ENCODE results near the gene MACROD1. TPM values are rescaled to one million over a fixed set of nuclear protein-coding genes. Genes with fewer than 3 reads are reported as not detected.
A peak's percentile ranks its signal among the peaks of the same experiment; 100 is the strongest.

MACROD1 gene
- total RNA-seq, 1 donor, result 17.7 TPM

- DNase-seq (ENCODE audit: insufficient read length, low spot score, missing footprints), result peak; percentile 99
- no peaks in the 10 kb centered on the region for H3K79me2 ChIP-seq (ENCODE audit: insufficient read depth, low read length)
- H2AFZ ChIP-seq (ENCODE audit: low read length), result peak overlapping the region; percentile 76
- peaks cover 4% of the 10 kb centered on the region for H3K4me1 ChIP-seq (ENCODE audit: insufficient read depth, low read length)
- H3K27me3 ChIP-seq (ENCODE audit: insufficient read depth, low read length), result no peaks in the 10 kb centered on the region
- H4K20me1 ChIP-seq (ENCODE audit: insufficient read depth, low read length), result peaks cover 22% of the 10 kb centered on the region
- no peaks in the 10 kb centered on the region for H3K36me3 ChIP-seq (ENCODE audit: insufficient read depth, low read length)
- peak overlapping the region; percentile 69 for H3K4me2 ChIP-seq (ENCODE audit: insufficient read depth, low read length)
- no peaks in the 10 kb centered on the region for H3K9me3 ChIP-seq (ENCODE audit: low read depth, low read length)
- H3K27ac ChIP-seq (ENCODE audit: low read depth, low read length), result no peak overlapping the region
- peak overlapping the region; percentile 54 for H3K4me3 ChIP-seq (ENCODE audit: insufficient read depth, low read length)
- peak; percentile 92 for TF ChIP-seq CTCF (IDR thresholded peaks at IDR 0.05; ENCODE audit: extremely low read depth, low read depth, low read length)
Measured at GRCh38 chr11:64152841-64153691, 12.8 kb downstream of the MACROD1 start.

- Histone ChIP-seq H3K4me3 (ENCODE audit: insufficient read depth, low read length) (no peak overlapping the region), H4K20me1 (ENCODE audit: insufficient read depth, low read length) (peaks cover 21% of the 10 kb centered on the region), H3K4me1 (ENCODE audit: insufficient read depth, low read length) (peaks cover 4% of the 10 kb centered on the region), H2AFZ (ENCODE audit: low read length) (no peak overlapping the region), H3K79me2 (ENCODE audit: insufficient read depth, low read length) (no peaks in the 10 kb centered on the region), H3K9me3 (ENCODE audit: low read depth, low read length) (no peaks in the 10 kb centered on the region), H3K4me2 (ENCODE audit: insufficient read depth, low read length) (no peak overlapping the region), H3K27me3 (ENCODE audit: insufficient read depth, low read length) (no peaks in the 10 kb centered on the region), H3K27ac (ENCODE audit: low read depth, low read length) (no peak overlapping the region), H3K36me3 (ENCODE audit: insufficient read depth, low read length) (no peaks in the 10 kb centered on the region)
- no peak for TF ChIP-seq CTCF (IDR thresholded peaks at IDR 0.05; ENCODE audit: extremely low read depth, low read depth, low read length)
- DNase-seq (ENCODE audit: insufficient read length, low spot score, missing footprints), result no peak
Measured at GRCh38 chr11:64151337-64151736, 14.6 kb downstream of the MACROD1 start.

- Histone ChIP-seq H3K36me3 (ENCODE audit: insufficient read depth, low read length) (no peaks in the 10 kb centered on the region), H3K27ac (ENCODE audit: low read depth, low read length) (no peak overlapping the region), H3K79me2 (ENCODE audit: insufficient read depth, low read length) (no peaks in the 10 kb centered on the region), H4K20me1 (ENCODE audit: insufficient read depth, low read length) (peaks cover 24% of the 10 kb centered on the region), H3K4me2 (ENCODE audit: insufficient read depth, low read length) (no peak overlapping the region), H3K4me3 (ENCODE audit: insufficient read depth, low read length) (no peak overlapping the region), H2AFZ (ENCODE audit: low read length) (no peak overlapping the region), H3K27me3 (ENCODE audit: insufficient read depth, low read length) (no peaks in the 10 kb centered on the region), H3K4me1 (ENCODE audit: insufficient read depth, low read length) (peaks cover 4% of the 10 kb centered on the region), H3K9me3 (ENCODE audit: low read depth, low read length) (no peaks in the 10 kb centered on the region)
- no peak for DNase-seq (ENCODE audit: insufficient read length, low spot score, missing footprints)
- TF ChIP-seq CTCF (IDR thresholded peaks at IDR 0.05; ENCODE audit: extremely low read depth, low read depth, low read length), result no peak
Measured at GRCh38 chr11:64150481-64151239, 15.3 kb downstream of the MACROD1 start.

- Histone ChIP-seq H3K79me2 (ENCODE audit: insufficient read depth, low read length) (no peaks in the 10 kb centered on the region), H3K4me2 (ENCODE audit: insufficient read depth, low read length) (no peak overlapping the region), H4K20me1 (ENCODE audit: insufficient read depth, low read length) (peaks cover 24% of the 10 kb centered on the region), H3K27me3 (ENCODE audit: insufficient read depth, low read length) (no peaks in the 10 kb centered on the region), H3K9me3 (ENCODE audit: low read depth, low read length) (no peaks in the 10 kb centered on the region), H3K4me3 (ENCODE audit: insufficient read depth, low read length) (no peak overlapping the region), H3K36me3 (ENCODE audit: insufficient read depth, low read length) (no peaks in the 10 kb centered on the region), H2AFZ (ENCODE audit: low read length) (no peak overlapping the region), H3K27ac (ENCODE audit: low read depth, low read length) (no peak overlapping the region), H3K4me1 (ENCODE audit: insufficient read depth, low read length) (peaks cover 4% of the 10 kb centered on the region)
- TF ChIP-seq CTCF (IDR thresholded peaks at IDR 0.05; ENCODE audit: extremely low read depth, low read depth, low read length), result no peak
- DNase-seq (ENCODE audit: insufficient read length, low spot score, missing footprints), result no peak
Measured at GRCh38 chr11:64150051-64150450, 15.9 kb downstream of the MACROD1 start.
